T47D (cell line): ENCODE results near the gene CADM2.
"Not testable (repeated sequence)": the region's sequence is repeated elsewhere in the genome, so short reads cannot be mapped to it uniquely, and the experiment has no call there.

Source experiments
- DNase-seq, 2 experiments: peaks; one replicate each; pipeline versions ENCODE4 v3.0.0 to v3.0.0-alpha.2; 2011 to 2012; ENCODE audit warnings: low read depth in 1 of 2, low spot score in 1 of 2
- JUND ChIP-seq: IDR thresholded peaks from 2 replicates; pipeline ENCODE4 v1.6.1; 2012; ENCODE audit warnings: low read depth
- in situ Hi-C: cut with HindIII; loops from 2 replicates; pipeline ENCODE4 v1.10.0; 2016; ENCODE audit warnings: low sequenced_read_pairs, low pct_unique_long_range_greater_than_20kb

The CADM2 gene

DNA sequence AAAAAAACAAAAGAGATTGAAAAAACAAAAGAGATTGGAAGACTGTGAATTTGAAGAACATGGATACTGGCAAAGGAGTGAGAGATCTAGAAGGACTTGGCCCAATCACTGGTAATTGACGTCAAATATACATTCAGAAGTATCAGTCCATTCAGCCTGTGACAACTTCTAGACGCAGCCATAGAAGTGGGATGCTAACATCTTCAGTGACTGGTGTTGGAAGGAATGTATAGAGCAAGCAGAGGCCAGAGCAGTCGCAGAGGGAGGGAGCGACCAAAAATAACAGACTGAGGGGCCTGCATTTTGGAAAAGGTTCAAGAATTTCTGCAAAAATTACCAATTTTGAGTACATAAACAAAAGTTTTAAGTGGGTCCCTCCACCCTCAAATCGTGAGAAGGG lies 473.3 kb downstream of the CADM2 start:
- DNase-seq, result no peak
- no peak for TF ChIP-seq JUND
- in situ Hi-C loops, result no loop called here

DNA sequence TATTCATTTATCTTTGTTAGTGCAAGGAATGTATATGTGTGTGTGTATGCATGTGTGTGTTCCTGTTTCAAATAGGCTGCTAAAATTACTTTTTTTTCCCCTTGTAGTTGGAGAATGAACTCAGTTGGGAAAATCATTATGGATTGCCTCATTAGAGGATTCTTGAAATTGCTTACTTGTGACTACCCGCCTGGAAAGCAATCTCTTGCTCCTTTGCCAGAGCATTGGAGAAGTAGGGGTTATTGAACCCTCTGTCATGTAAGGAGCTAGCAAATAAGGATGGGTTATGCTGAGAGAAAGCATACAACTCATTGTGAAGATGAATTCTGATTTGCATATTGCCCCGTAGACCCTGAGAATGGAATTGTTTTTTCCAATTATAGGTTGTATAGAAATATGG lies 474.5 kb downstream of the CADM2 start:
- no peak for TF ChIP-seq JUND
- no peak for DNase-seq
- in situ Hi-C loops, result no loop called here

DNA sequence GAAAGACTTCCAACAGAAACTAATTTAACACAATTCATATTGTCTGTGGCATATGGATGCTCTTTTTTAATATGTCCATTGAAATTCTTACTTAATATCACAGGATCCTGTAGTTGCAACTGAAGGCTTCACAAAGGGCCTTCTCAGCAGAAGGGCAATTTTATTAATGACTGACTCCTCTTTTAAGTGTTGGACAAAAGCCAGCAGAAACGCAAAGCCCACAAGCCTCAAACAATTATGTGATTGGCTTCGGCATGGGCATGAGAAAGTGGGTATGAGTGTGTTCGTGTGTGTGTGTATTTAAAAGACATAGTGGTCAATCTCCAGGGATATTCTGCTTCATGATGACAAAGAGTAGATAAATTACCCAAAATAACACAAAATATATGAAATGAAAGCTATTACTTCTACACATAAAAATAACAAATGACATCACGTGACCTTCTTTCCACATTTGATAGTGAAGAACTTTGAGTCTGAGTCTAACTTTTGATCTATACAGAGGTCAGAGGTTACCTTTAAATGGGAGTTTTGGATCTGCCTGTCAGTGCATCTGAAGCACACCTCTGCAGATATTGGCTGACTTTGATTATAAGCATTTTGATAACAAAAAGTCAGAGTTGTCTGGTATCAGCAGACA lies 496.9 kb downstream of the CADM2 start:
- no peak for TF ChIP-seq JUND
- DNase-seq, result no peak
- in situ Hi-C loops, result no loop called here

- no peak for DNase-seq
- TF ChIP-seq JUND, result no peak
- in situ Hi-C loops, result no loop called here
Observed at GRCh38 chr3:85474241-85474640, 515.5 kb downstream of the CADM2 start.

DNA sequence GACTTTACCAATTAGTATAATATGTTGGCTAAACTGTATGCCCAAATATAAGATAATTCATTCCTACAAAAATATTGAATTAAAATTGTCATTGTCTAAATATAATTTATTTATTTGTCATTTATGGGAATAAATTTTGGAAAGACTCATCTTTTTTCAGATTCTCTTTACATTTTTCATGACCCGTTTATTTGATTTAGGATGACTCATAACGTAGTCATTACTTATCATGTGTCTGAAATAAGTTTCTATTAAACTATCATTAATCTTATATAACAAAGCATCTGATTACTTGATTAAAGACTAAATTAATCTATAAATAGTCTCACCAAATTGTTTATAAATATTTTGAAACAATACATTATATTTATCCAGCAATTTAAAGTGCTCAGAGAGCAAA lies 516.6 kb downstream of the CADM2 start:
- TF ChIP-seq JUND, result no peak
- in situ Hi-C loops, result no loop called here
- DNase-seq, result no peak

DNA sequence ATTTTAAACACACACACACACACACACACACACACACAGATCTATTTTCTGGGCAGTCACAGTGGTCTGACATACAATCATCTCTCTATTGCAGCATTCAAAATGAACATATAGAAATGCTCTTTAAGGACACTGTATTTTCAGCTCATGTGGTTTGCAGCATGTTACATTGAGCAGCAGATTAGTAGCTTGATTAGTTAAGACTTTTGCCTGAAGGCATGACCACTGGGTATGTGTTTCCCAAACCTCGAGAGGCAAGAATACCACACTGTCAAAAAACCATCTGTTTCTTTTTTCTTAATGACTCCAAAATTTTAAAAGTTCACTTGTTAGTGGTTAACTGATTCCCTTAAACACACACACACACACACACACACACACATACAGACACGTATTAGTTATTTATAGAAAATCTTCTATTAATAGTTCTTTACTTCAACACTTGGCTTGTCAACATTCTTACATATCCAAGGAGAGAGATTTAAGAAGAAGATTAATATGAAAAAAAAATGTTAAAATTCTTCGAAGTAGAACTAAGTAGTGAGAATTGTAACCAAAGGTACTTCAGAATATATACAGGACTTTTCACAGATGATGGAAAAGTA lies 518.2 kb downstream of the CADM2 start:
- in situ Hi-C loops, result no loop called here
- TF ChIP-seq JUND, result no peak
- DNase-seq, result peak in 1 of 2 experiments; percentile 3

GRCh38 chr3:85481411-85482212 lies 522.8 kb downstream of the CADM2 start:
- no peak for DNase-seq
- in situ Hi-C loops, result no loop called here

GRCh38 chr3:85482213-85482490 lies 523.4 kb downstream of the CADM2 start:
- no peak for DNase-seq
- in situ Hi-C loops, result no loop called here
- no peak for TF ChIP-seq JUND

More at GRCh38 chr3:85481411-85482212, 522.8 kb downstream of the CADM2 start:
- TF ChIP-seq JUND, result no peak

DNA sequence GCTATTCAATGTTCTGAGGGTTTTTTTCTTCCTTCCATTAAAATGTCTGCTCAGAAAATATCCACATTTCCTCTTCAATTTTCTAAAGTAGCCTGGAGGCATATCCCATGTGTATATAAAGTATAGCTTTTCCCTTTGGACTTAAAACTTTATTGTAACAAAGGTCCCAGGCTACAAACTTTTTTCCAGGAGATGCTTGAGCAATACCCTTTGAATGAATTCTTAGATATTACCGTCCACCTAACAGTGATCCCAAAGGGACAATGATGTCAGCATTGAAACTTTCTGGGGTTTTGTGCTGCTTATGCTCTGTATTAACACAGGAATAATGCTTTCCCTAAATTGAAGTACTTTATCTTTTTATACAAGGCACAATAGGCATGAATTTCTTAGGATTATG lies 525.2 kb downstream of the CADM2 start:
- TF ChIP-seq JUND, result no peak
- no peak for DNase-seq
- in situ Hi-C loops, result no loop called here

GRCh38 chr3:85487375-85487774 lies 528.6 kb downstream of the CADM2 start:
- no peak for DNase-seq
- no peak for TF ChIP-seq JUND
- in situ Hi-C loops, result no loop called here

- in situ Hi-C loops, result no loop called here
- no peak for DNase-seq
- no peak for TF ChIP-seq JUND
Observed at GRCh38 chr3:85495602-85496001, 536.8 kb downstream of the CADM2 start.

- in situ Hi-C loops, result no loop called here
- no peak for DNase-seq
- no peak for TF ChIP-seq JUND
Observed at GRCh38 chr3:85498177-85498576, 539.4 kb downstream of the CADM2 start.

DNA sequence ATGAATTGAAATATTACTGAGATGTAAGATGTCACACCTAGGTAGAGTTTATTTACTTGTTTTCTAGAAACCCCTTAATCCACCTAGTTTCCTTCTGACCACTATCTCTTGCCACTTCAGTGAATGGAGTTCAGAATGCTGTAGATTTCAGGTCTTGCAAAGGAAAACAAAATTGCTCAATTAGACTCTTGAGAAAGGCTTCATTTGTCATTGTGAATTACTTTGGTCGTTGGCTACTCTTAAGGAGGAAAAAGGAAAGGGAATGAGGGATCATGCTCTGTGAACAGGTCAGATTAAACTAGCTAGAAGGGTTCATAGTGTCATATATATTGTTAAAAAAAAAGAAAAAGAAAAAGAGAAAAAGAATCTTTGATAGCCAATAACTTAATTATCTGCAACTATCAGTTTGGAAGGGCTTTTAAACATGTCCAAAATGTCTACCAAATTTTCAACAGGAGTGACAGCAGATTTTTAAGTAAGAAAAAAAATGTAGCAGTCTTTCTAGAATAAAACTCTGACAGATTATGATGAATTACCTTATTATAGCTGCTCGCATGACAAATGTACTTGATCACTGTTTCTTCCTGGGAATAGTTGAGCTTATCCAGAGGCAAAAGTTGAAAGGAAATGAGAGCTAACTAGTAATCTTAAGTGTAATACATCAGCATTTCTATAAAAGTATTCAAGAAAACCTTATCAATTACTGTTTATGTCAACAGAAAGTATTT lies 543.5 kb downstream of the CADM2 start:
- TF ChIP-seq JUND, result no peak
- in situ Hi-C loops, result no loop called here
- no peak for DNase-seq

GRCh38 chr3:85504129-85504784 lies 545.5 kb downstream of the CADM2 start:
- peak in 1 of 2 experiments; percentile 6 for DNase-seq
- in situ Hi-C loops, result not testable (repeated sequence)

DNA sequence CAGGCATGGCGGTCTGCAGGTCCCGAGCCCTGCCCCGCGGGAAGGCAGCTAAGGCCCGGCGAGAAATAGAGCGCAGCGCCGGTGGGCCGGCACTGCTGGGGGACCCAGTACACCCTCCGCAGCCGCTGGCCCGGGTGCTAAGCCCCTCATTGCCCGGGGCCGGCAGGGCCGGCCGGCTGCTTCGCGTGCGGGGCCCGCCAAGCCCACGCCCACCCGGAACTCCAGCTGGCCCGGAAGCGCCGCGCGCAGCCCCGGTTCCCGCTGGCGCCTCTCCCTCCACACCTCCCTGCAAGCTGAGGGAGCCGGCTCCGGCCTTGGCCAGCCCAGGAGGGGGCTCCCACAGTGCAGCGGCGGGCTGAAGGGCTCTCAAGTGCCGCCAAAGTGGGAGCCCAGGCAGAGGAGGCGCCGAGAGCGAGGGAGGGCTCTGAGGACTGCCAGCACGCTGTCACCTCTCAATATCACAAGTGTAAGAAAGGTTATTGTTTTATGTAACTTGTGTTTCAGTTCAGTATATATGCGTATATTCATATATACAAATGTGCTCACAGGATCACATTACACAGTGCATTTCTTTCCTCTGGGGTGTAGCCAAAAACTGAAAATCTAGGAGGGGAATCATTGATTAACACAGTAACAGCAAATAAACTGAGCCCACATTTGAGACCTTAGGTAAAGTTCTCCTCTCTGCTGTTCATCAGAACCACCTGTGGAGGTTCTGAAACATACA lies 546.2 kb downstream of the CADM2 start:
- in situ Hi-C loops, DNase-seq: not testable (repeated sequence)

DNA sequence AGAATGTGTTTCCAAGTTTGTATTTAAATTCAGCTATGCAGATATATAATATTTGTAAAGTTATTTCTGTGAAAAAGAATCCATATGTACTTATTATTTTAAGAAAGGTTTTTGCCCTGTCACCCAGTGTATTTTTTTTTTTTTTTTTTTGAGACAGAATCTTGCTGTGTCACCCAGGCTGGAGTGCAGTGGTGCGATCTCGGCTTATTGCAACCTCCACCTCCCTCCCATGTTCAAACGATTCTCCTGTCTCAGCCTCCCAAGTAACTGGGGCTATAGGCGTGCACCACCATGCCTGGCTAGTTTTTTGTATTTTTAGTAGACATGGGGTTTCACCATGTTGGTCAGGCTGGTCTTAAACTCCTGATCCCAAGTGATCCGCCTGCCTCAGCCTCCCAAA lies 548.3 kb downstream of the CADM2 start:
- DNase-seq, in situ Hi-C loops: not testable (repeated sequence)
